HCT116 (cell line): Measurements from ENCODE around the gene PSMC5.

ENCODE experiments used
- CEBPB ChIP-seq: IDR thresholded peaks from 2 replicates; pipeline ENCODE4 v1.6.1; 2012; ENCODE audit warnings: low read depth
- EGR1 ChIP-seq: IDR thresholded peaks from 2 replicates; pipeline ENCODE4 v1.6.1; 2012; ENCODE audit warnings: low read depth
- ELF1 ChIP-seq: IDR thresholded peaks from 2 replicates; pipeline ENCODE4 v1.6.1; 2012; ENCODE audit warnings: low read depth, borderline replicate concordance
- EZH2 ChIP-seq: fragments of 200-600 bp; sonication (generic); IDR thresholded peaks from 2 replicates; pipeline ENCODE4 v1.6.1; 2017; ENCODE audit warnings: antibody characterized with exemption, mixed run types
- EZH2phosphoT487 ChIP-seq: fragments of 200-600 bp; IDR thresholded peaks from 2 replicates; pipeline ENCODE4 v1.6.1; 2018; ENCODE audit warnings: antibody characterized with exemption, borderline replicate concordance
- POLR2A ChIP-seq: IDR thresholded peaks from 2 replicates; pipeline ENCODE4 v1.7.0; 2011; ENCODE audit warnings: borderline replicate concordance; ENCODE audit not compliant: insufficient read depth, insufficient read length; ENCODE audit errors: extremely low read depth
- POLR2AphosphoS5 ChIP-seq: IDR thresholded peaks from 2 replicates; pipeline ENCODE4 v1.6.1; 2011; ENCODE audit warnings: mild to moderate bottlenecking, low read depth, low read length, moderate library complexity
- SRF ChIP-seq: IDR thresholded peaks from 2 replicates; pipeline ENCODE4 v1.6.1; 2012; ENCODE audit warnings: low read depth
- YY1 ChIP-seq: IDR thresholded peaks from 2 replicates; pipeline ENCODE4 v1.6.1; 2011; ENCODE audit warnings: low read length, low read depth, moderate library complexity, mild to moderate bottlenecking; ENCODE audit not compliant: insufficient replicate concordance; ENCODE audit errors: extremely low read depth
- TF ChIP-seq, protein P1 (sequence below), 3 experiments: fragments of 200-600 bp in 1 of 3; sonication (generic) in 1 of 3; IDR thresholded peaks in 2 of 3; conservative IDR thresholded peaks in 1 of 3; 2 replicates each; pipeline ENCODE4 v1.5.1; 2012 to 2017; ENCODE audit warnings: low read depth in 2 of 3, low read length in 2 of 3, antibody characterized with exemption in 1 of 3, borderline replicate concordance in 1 of 3, control low read depth in 1 of 3, mild to moderate bottlenecking in 1 of 3, mixed read lengths in 1 of 3, mixed run types in 1 of 3, moderate library complexity in 1 of 3; ENCODE audit not compliant: insufficient read depth in 1 of 3
- TF ChIP-seq, protein P2 (sequence below): IDR thresholded peaks from 2 replicates; pipeline ENCODE4 v1.6.1; 2012
- TF ChIP-seq, protein P3 (sequence below): IDR thresholded peaks from 2 replicates; pipeline ENCODE4 v1.6.1; 2012
- TF ChIP-seq, protein P4 (sequence below): IDR thresholded peaks from 2 replicates; pipeline ENCODE4 v1.6.1; 2012; ENCODE audit warnings: low read depth

DNA sequence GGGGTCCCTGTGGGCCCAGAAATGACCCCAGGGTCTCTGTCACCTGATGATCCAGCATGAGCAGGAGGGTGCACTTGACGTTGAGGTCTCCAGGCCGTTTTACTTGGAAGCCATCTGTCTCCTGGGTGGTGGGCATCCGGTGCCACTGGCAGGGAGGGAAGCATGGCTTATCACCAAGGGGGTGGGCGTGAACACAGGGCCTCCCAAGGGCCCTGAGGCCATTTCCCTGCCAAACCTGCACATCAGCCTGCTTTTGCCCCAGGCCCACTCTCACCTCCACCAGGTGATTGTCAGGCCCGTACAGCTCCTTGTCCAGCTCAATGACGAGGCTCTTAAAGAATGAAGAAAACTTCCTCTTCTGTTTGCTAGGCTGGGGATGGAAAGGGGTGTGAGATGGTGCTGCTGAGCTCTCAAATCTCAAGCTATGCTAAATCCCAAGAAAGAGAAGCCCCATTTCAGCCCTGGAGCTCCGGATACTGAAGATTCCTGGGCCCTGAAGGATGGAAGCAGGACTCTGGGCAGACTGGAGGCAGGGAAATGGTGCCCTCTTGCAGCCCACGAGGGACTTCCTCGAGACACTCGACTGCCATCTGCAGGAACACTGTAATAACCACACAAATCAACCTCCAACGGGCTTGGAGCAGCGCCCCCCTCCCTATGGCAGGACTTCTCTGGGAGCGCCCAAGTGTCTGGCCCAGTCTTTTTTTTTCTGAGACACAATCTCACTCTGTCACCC is 7.4 kb downstream of the PSMC5 start:
- TF ChIP-seq, protein P1, sequence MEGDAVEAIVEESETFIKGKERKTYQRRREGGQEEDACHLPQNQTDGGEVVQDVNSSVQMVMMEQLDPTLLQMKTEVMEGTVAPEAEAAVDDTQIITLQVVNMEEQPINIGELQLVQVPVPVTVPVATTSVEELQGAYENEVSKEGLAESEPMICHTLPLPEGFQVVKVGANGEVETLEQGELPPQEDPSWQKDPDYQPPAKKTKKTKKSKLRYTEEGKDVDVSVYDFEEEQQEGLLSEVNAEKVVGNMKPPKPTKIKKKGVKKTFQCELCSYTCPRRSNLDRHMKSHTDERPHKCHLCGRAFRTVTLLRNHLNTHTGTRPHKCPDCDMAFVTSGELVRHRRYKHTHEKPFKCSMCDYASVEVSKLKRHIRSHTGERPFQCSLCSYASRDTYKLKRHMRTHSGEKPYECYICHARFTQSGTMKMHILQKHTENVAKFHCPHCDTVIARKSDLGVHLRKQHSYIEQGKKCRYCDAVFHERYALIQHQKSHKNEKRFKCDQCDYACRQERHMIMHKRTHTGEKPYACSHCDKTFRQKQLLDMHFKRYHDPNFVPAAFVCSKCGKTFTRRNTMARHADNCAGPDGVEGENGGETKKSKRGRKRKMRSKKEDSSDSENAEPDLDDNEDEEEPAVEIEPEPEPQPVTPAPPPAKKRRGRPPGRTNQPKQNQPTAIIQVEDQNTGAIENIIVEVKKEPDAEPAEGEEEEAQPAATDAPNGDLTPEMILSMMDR (IDR thresholded peaks at IDR 0.05 in 2 of 3, conservative IDR thresholded peaks at IDR 0.05 in 1 of 3; ENCODE audit: borderline replicate concordance in 1 of 3, insufficient read depth in 1 of 3, low read depth in 2 of 3, low read length in 2 of 3): peak; percentile 94 to 99 (median 97)
- TF ChIP-seq CEBPB (no peak), EGR1 (no peak; the same call in 1 of the 2 replicates), POLR2AphosphoS5 (peak; percentile 59; the same call in 1 of the 2 replicates), EZH2 (no peak), ELF1 (no peak), YY1 (peak; percentile 63), POLR2A (no peak), EZH2phosphoT487 (no peak), SRF (no peak)
- TF ChIP-seq, protein P2, sequence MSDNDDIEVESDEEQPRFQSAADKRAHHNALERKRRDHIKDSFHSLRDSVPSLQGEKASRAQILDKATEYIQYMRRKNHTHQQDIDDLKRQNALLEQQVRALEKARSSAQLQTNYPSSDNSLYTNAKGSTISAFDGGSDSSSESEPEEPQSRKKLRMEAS: no peak
- TF ChIP-seq, protein P3, sequence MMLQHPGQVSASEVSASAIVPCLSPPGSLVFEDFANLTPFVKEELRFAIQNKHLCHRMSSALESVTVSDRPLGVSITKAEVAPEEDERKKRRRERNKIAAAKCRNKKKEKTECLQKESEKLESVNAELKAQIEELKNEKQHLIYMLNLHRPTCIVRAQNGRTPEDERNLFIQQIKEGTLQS: no peak
- TF ChIP-seq, protein P4, sequence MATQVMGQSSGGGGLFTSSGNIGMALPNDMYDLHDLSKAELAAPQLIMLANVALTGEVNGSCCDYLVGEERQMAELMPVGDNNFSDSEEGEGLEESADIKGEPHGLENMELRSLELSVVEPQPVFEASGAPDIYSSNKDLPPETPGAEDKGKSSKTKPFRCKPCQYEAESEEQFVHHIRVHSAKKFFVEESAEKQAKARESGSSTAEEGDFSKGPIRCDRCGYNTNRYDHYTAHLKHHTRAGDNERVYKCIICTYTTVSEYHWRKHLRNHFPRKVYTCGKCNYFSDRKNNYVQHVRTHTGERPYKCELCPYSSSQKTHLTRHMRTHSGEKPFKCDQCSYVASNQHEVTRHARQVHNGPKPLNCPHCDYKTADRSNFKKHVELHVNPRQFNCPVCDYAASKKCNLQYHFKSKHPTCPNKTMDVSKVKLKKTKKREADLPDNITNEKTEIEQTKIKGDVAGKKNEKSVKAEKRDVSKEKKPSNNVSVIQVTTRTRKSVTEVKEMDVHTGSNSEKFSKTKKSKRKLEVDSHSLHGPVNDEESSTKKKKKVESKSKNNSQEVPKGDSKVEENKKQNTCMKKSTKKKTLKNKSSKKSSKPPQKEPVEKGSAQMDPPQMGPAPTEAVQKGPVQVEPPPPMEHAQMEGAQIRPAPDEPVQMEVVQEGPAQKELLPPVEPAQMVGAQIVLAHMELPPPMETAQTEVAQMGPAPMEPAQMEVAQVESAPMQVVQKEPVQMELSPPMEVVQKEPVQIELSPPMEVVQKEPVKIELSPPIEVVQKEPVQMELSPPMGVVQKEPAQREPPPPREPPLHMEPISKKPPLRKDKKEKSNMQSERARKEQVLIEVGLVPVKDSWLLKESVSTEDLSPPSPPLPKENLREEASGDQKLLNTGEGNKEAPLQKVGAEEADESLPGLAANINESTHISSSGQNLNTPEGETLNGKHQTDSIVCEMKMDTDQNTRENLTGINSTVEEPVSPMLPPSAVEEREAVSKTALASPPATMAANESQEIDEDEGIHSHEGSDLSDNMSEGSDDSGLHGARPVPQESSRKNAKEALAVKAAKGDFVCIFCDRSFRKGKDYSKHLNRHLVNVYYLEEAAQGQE: no peak
